Keratinocyte (primary cell): ENCODE data around the gene NDUFA7. TPM values are rescaled to one million over a fixed set of nuclear protein-coding genes. Genes with fewer than 3 reads are reported as not detected.
A peak's percentile ranks its signal among the peaks of the same experiment; 100 is the strongest.

Experiments
- DNase-seq: peaks from one replicate; pipeline ENCODE4 v3.0.0-alpha.2; 2011; ENCODE audit warnings: low read depth, missing footprints, low spot score
- FAIRE-seq: peaks from 2 replicates; lab custom pipeline; 2011; peaks lifted over from hg19 to GRCh38; lab: Jason Lieb, UNC
- H2AFZ ChIP-seq: 2 replicates; pipeline ENCODE4 v1.6.0; 2012; ENCODE audit warnings: low read length, control low read depth, inconsistent platforms; ENCODE audit not compliant: control insufficient read depth
- H3K27ac ChIP-seq: 2 replicates; pipeline ENCODE4 v1.5.1; 2011; ENCODE audit warnings: low read length; ENCODE audit not compliant: control insufficient read depth, insufficient read depth
- H3K27me3 ChIP-seq: 3 replicates; pipeline ENCODE4 v1.6.0; 2011; ENCODE audit warnings: low read length; ENCODE audit not compliant: control insufficient read depth, insufficient read depth; ENCODE audit errors: extremely low read depth
- H3K36me3 ChIP-seq, 2 experiments: 2 replicates in 1 of 2; 3 replicates in 1 of 2; pipeline ENCODE4 v1.5.1; 2011; ENCODE audit warnings: low read length in 2 of 2, mild to moderate bottlenecking in 1 of 2; ENCODE audit not compliant: control insufficient read depth in 2 of 2, insufficient read depth in 2 of 2; ENCODE audit errors: extremely low read depth in 1 of 2
- H3K4me1 ChIP-seq: 3 replicates; pipeline ENCODE4 v1.5.1; 2011; ENCODE audit warnings: low read length; ENCODE audit not compliant: control insufficient read depth, insufficient read depth; ENCODE audit errors: extremely low read depth
- H3K4me2 ChIP-seq: 3 replicates; pipeline ENCODE4 v1.6.0; 2011; ENCODE audit warnings: low read depth, low read length; ENCODE audit not compliant: control insufficient read depth, insufficient read depth; ENCODE audit errors: extremely low read depth
- H3K4me3 ChIP-seq, 3 experiments: fragments of 200-600 bp in 1 of 3; sonication (generic) in 1 of 3; 2 replicates in 2 of 3; 3 replicates in 1 of 3; pipeline ENCODE4 v1.5.1; 2011 to 2016; ENCODE audit warnings: low read length in 3 of 3, mild to moderate bottlenecking in 3 of 3, control low read depth in 2 of 3, inconsistent platforms in 1 of 3, low read depth in 1 of 3, mixed read lengths in 1 of 3, mixed run types in 1 of 3, moderate library complexity in 1 of 3; ENCODE audit not compliant: control insufficient read depth in 2 of 3, insufficient read depth in 2 of 3; ENCODE audit errors: extremely low read depth in 1 of 3
- H3K79me2 ChIP-seq: 2 replicates; pipeline ENCODE4 v1.6.0; 2012; ENCODE audit warnings: low read length; ENCODE audit not compliant: control insufficient read depth, insufficient read depth
- H3K9ac ChIP-seq: 3 replicates; pipeline ENCODE4 v1.6.0; 2011; ENCODE audit warnings: low read length; ENCODE audit not compliant: control insufficient read depth, insufficient read depth; ENCODE audit errors: extremely low read depth
- H3K9me1 ChIP-seq: 3 replicates; pipeline ENCODE4 v1.6.0; 2011; ENCODE audit warnings: low read length; ENCODE audit not compliant: control insufficient read depth, insufficient read depth; ENCODE audit errors: extremely low read depth
- H3K9me3 ChIP-seq: 2 replicates; pipeline ENCODE4 v1.5.1; 2012; ENCODE audit warnings: low read depth, low read length; ENCODE audit not compliant: control insufficient read depth
- H4K20me1 ChIP-seq: 3 replicates; pipeline ENCODE4 v1.6.0; 2011; ENCODE audit warnings: low read length; ENCODE audit not compliant: control insufficient read depth, insufficient read depth; ENCODE audit errors: extremely low read depth
- CTCF ChIP-seq, 3 experiments: IDR thresholded peaks in 1 of 3; conservative IDR thresholded peaks in 1 of 3; optimal IDR thresholded peaks in 1 of 3; 2 replicates in 2 of 3; 3 replicates in 1 of 3; pipeline versions ENCODE3 to v1.5.1; 2011; ENCODE audit warnings: low read length in 3 of 3, mild to moderate bottlenecking in 3 of 3, moderate library complexity in 2 of 3, control low read depth in 1 of 3, inconsistent platforms in 1 of 3; ENCODE audit not compliant: insufficient read depth in 2 of 3; ENCODE audit errors: extremely low read depth in 1 of 3
- EZH2 ChIP-seq: IDR thresholded peaks from one replicate; pipeline ENCODE4 v1.6.1; 2012; ENCODE audit warnings: inconsistent platforms, mild to moderate bottlenecking, low read length, moderate library complexity
- dilution Hi-C: fragments of 300-500 bp; cut with MboI; formaldehyde crosslinking; loops from one replicate; pipeline ENCODE4 v1.7.0; 2020; ENCODE audit warnings: low sequenced_read_pairs; ENCODE audit not compliant: extremely low pct_ligation_motif_present
- polyA plus RNA-seq, 5 experiments: library from polyadenylated mRNA; depleted of rRNA in 3 of 5; stranded (reverse) in 3 of 5; stranded (forward) in 1 of 5; unstranded in 1 of 5; fragments of >200 nt; gene quantifications; 1 replicate in 1 of 5; 2 replicates in 3 of 5; 3 replicates in 1 of 5; pipeline versions ENCODE4 v1.2.1 to v1.2.3, GENCODE V29; 2011 to 2012; ENCODE audit warnings: missing spikeins in 2 of 5, low read depth in 1 of 5, low replicate concordance in 1 of 5

NDUFA7 gene
- polyA plus RNA-seq, 1 donor (not counting 4 experiments of a cell fraction or from before 2014, with no cell fraction given), result 59.2 TPM

- peak in 2 of 3 experiments; percentile 20 to 27 for TF ChIP-seq CTCF (optimal IDR thresholded peaks at IDR 0.05 in 1 of 3, IDR thresholded peaks at IDR 0.05 in 1 of 3, conservative IDR thresholded peaks at IDR 0.05 in 1 of 3; ENCODE audit: extremely low read depth in 1 of 3, insufficient read depth in 2 of 3, low read length in 3 of 3)
- TF ChIP-seq EZH2, result no peak
- Histone ChIP-seq H3K9me3 (no peaks in the 10 kb centered on the region), H3K9ac (peak within 1 kb of the TSS; percentile 71), H4K20me1 (peaks cover 5% of the 10 kb centered on the region), H3K27ac (peak within 1 kb of the TSS; percentile 55), H3K4me2 (peak within 1 kb of the TSS; percentile 89), H3K27me3 (no peaks in the 10 kb centered on the region), H3K9me1 (no peaks in the 10 kb centered on the region), H2AFZ (peak within 1 kb of the TSS; percentile 40), H3K79me2 (no peaks in the 10 kb centered on the region), H3K36me3 (peaks cover 3 to 17% of the 10 kb centered on the region in 2 experiments), H3K4me3 (peak within 1 kb of the TSS; percentile 70 to 88 (median 74)), H3K4me1 (peaks cover 41% of the 10 kb centered on the region)
- FAIRE-seq, result no peak
- dilution Hi-C loops, result no loop called here
- no peak for DNase-seq
These were observed 42.9 kb upstream of the NDUFA7 start, which contains the start of gene ANGPTL4 for GRCh38 chr19:8363803-8364771. ANGPTL4 (plus strand) TSS chr19:8364155; CDS start chr19:8364322, 167 bp downstream.

DNA sequence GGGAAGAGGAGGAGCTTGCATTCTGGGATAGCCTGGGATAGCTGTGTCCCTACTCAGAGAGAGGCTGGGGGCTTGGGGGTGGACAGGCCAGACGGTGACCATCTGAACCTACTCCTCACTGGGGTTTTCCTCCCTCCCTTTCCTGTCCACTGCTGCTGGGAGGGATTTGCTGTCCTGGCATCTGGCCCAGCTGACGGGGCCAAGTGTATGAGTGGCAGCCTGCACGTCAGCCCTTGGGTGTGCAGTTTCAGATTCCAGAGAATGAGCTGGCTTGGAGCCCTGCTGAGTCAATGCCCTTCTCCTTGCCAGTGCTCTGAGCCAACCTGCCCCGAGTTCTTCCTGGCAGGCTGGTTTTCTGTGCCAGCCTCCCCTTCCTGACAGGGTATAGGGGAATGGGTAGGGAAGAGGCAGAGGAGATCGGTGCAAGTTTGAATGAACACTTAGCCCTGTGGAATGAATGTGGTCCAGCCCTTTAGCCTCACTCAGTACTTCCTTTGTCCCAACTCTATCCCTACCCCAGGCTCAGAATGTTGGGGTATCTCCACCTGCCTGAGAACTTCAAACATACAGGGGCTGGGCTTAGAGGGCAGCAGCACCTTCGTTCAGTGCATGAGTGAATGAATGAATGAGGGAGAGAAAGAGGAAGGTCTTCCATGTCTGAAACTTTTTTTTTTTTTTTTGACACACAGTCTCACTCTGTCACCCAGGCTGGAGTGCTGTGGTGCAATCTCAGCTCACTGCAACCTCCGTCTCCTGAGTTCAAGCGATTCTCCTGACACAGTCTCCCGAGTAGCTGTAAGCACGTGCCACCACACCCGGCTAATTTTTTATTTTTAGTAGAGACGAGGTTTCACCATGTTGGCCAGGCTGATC, 41.0 kb upstream of the NDUFA7 start:
- H3K4me1 ChIP-seq, result peaks cover 34% of the 10 kb centered on the region
- peak overlapping the region in 1 of 3 experiments; percentile 41 for H3K4me3 ChIP-seq
- peaks cover 3% of the 10 kb centered on the region for H4K20me1 ChIP-seq
- no peaks in the 10 kb centered on the region for H3K27me3 ChIP-seq
- H3K9me1 ChIP-seq, result no peaks in the 10 kb centered on the region
- peaks cover 0 to 5% of the 10 kb centered on the region in 2 experiments for H3K36me3 ChIP-seq
- H3K4me2 ChIP-seq, result peak overlapping the region; percentile 70
- TF ChIP-seq CTCF (optimal IDR thresholded peaks at IDR 0.05 in 1 of 3, IDR thresholded peaks at IDR 0.05 in 1 of 3, conservative IDR thresholded peaks at IDR 0.05 in 1 of 3; ENCODE audit: extremely low read depth in 1 of 3, insufficient read depth in 2 of 3, low read length in 3 of 3) (no peak), EZH2 (no peak)
- H3K9ac ChIP-seq, result peak overlapping the region; percentile 59
- no peaks in the 10 kb centered on the region for H3K9me3 ChIP-seq
- peak; percentile 99 for FAIRE-seq
- peak; percentile 92 for DNase-seq
- dilution Hi-C loops, result no loop called here
- H2AFZ ChIP-seq, result peak overlapping the region; percentile 24
- H3K27ac ChIP-seq, result peak overlapping the region; percentile 83
- no peaks in the 10 kb centered on the region for H3K79me2 ChIP-seq
